Endodermal cell (in vitro differentiated cells): Measurements from ENCODE around the gene HDHD2. TPM values are rescaled to one million over a fixed set of nuclear protein-coding genes. Genes with fewer than 3 reads are reported as not detected.

Experiments
- DNase-seq: peaks from one replicate; pipeline ENCODE4 v3.0.0-alpha.2; 2017
- H3K27ac ChIP-seq: 2 replicates; pipeline ENCODE4 v1.5.1; 2013; ENCODE audit warnings: mild to moderate bottlenecking, low read depth, low read length, moderate library complexity
- H3K27me3 ChIP-seq: 2 replicates; pipeline ENCODE4 v1.6.1; 2013; ENCODE audit warnings: mild to moderate bottlenecking, low read length, moderate library complexity; ENCODE audit not compliant: insufficient read depth, control insufficient read depth, poor library complexity, severe bottlenecking
- H3K36me3 ChIP-seq: 2 replicates; pipeline ENCODE4 v1.7.0; 2013; ENCODE audit warnings: mild to moderate bottlenecking, low read length, moderate library complexity; ENCODE audit not compliant: control insufficient read depth, insufficient read depth
- H3K4me1 ChIP-seq: one replicate; pipeline ENCODE4 v1.7.0; 2013; ENCODE audit warnings: low read length; ENCODE audit not compliant: control insufficient read depth, insufficient read depth
- H3K4me3 ChIP-seq: 2 replicates; pipeline ENCODE4 v1.5.1; 2013; ENCODE audit warnings: mild to moderate bottlenecking, low read length, moderate library complexity
- H3K9ac ChIP-seq: 2 replicates; pipeline ENCODE4 v1.6.1; 2013; ENCODE audit warnings: mild to moderate bottlenecking, low read length, moderate library complexity; ENCODE audit not compliant: poor library complexity, severe bottlenecking; ENCODE audit errors: extremely low read depth
- H3K9me3 ChIP-seq: 2 replicates; pipeline ENCODE4 v1.6.1; 2013; ENCODE audit warnings: mild to moderate bottlenecking, low read length, moderate library complexity; ENCODE audit not compliant: control insufficient read depth
- H3K27ac Mint-ChIP-seq: 2 replicates; pipeline ENCODE4 v1.8.0; 2020; ENCODE audit warnings: mixed read lengths
- H3K27me3 Mint-ChIP-seq: 2 replicates; pipeline ENCODE4 v1.8.0; 2021; ENCODE audit warnings: mild to moderate bottlenecking, mixed read lengths; ENCODE audit not compliant: insufficient read depth
- H3K36me3 Mint-ChIP-seq: 2 replicates; pipeline ENCODE4 v1.8.0; 2020; ENCODE audit warnings: low read depth, mixed read lengths
- H3K4me1 Mint-ChIP-seq: 2 replicates; pipeline ENCODE4 v1.8.0; 2020; ENCODE audit warnings: mixed read lengths
- H3K4me3 Mint-ChIP-seq: 2 replicates; pipeline ENCODE4 v1.8.0; 2020; ENCODE audit warnings: mild to moderate bottlenecking, moderate library complexity, mixed read lengths
- H3K9me3 Mint-ChIP-seq: 2 replicates; pipeline ENCODE4 v1.8.0; 2020; ENCODE audit warnings: mild to moderate bottlenecking, mixed read lengths
- CTCF ChIP-seq: fragments of 200-600 bp; sonication (generic); conservative IDR thresholded peaks from 2 replicates; pipeline ENCODE4 v1.5.0; 2021; ENCODE audit warnings: antibody characterized with exemption, mild to moderate bottlenecking
- WGBS, 2 experiments: methylation state at CpG; one replicate each; pipeline versions ENCODE4 v1.1.5 to v1.1.7; 2013; ENCODE audit warnings: missing lambda C conversion rate in 2 of 2, mixed read lengths in 1 of 2; ENCODE audit not compliant: insufficient coverage in 1 of 2, insufficient read length in 1 of 2; 5-methylcytosine and 5-hydroxymethylcytosine counted together
- total RNA-seq, 2 donors: library from RNA; stranded (reverse); fragmentation: NEBNext Ultra II Directional in 1 of 2; extraction: Animal tissue kit (Norgen Biotek cat#: 25700) in 1 of 2; gene quantifications; 2 replicates in 1 of 2; 3 replicates in 1 of 2; pipeline ENCODE4 v1.2.1, GENCODE V29; 2021

Gene HDHD2
- total RNA-seq, 2 donors from 2014 or later, result 53.6 to 76.8 TPM

GRCh38 chr18:47120428-47120827 lies 29.9 kb downstream of the HDHD2 start:
- H3K4me1 ChIP-seq, result peaks cover 5% of the 10 kb centered on the region
- H3K4me3 Mint-ChIP-seq, result no peak overlapping the region
- H3K36me3 ChIP-seq, result peaks cover 35% of the 10 kb centered on the region
- no peak overlapping the region for H3K9ac ChIP-seq
- H3K27ac ChIP-seq, result no peak overlapping the region
- no peak overlapping the region for H3K27ac Mint-ChIP-seq
- no peaks in the 10 kb centered on the region for H3K9me3 ChIP-seq
- H3K4me3 ChIP-seq, result no peak overlapping the region
- no peak for TF ChIP-seq CTCF
- no peaks in the 10 kb centered on the region for H3K27me3 Mint-ChIP-seq
- H3K4me1 Mint-ChIP-seq, result peaks cover 18% of the 10 kb centered on the region
- H3K9me3 Mint-ChIP-seq, result no peaks in the 10 kb centered on the region
- 91 to 100% methylated on average over 1 to 4 of the region's 4 CpGs for WGBS, 2 experiments
- peaks cover 29% of the 10 kb centered on the region for H3K36me3 Mint-ChIP-seq
- DNase-seq, result no peak
- H3K27me3 ChIP-seq, result no peaks in the 10 kb centered on the region

- no peak overlapping the region for H3K27ac ChIP-seq
- no peak overlapping the region for H3K27ac Mint-ChIP-seq
- no peak overlapping the region for H3K9ac ChIP-seq
- no peaks in the 10 kb centered on the region for H3K9me3 Mint-ChIP-seq
- H3K4me1 Mint-ChIP-seq, result peaks cover 29% of the 10 kb centered on the region
- no peak overlapping the region for H3K4me3 Mint-ChIP-seq
- no peaks in the 10 kb centered on the region for H3K27me3 Mint-ChIP-seq
- WGBS, 2 experiments, result 86 to 95% methylated on average over 2 of the region's 2 CpGs
- peaks cover 5% of the 10 kb centered on the region for H3K4me1 ChIP-seq
- TF ChIP-seq CTCF, result no peak
- H3K4me3 ChIP-seq, result no peak overlapping the region
- peaks cover 27% of the 10 kb centered on the region for H3K36me3 Mint-ChIP-seq
- H3K36me3 ChIP-seq, result peaks cover 34% of the 10 kb centered on the region
- DNase-seq, result no peak
- no peaks in the 10 kb centered on the region for H3K27me3 ChIP-seq
- no peaks in the 10 kb centered on the region for H3K9me3 ChIP-seq
Observed at GRCh38 chr18:47118981-47119380, 31.3 kb downstream of the HDHD2 start.

GRCh38 chr18:47115205-47115604 lies 35.1 kb downstream of the HDHD2 start:
- H3K4me1 ChIP-seq, result peaks cover 18% of the 10 kb centered on the region
- Mint-ChIP-seq H3K4me3 (peak overlapping the region; percentile 11), H3K36me3 (peaks cover 39% of the 10 kb centered on the region), H3K27ac (peak overlapping the region; percentile 85), H3K27me3 (no peaks in the 10 kb centered on the region), H3K9me3 (no peaks in the 10 kb centered on the region), H3K4me1 (peaks cover 55% of the 10 kb centered on the region)
- no peaks in the 10 kb centered on the region for H3K9me3 ChIP-seq
- no peaks in the 10 kb centered on the region for H3K27me3 ChIP-seq
- no peak overlapping the region for H3K27ac ChIP-seq
- no peak for TF ChIP-seq CTCF
- H3K4me3 ChIP-seq, result no peak overlapping the region
- H3K9ac ChIP-seq, result no peak overlapping the region
- H3K36me3 ChIP-seq, result peaks cover 45% of the 10 kb centered on the region
- 67 to 78% methylated on average over 1 to 2 of the region's 2 CpGs for WGBS, 2 experiments
- DNase-seq, result no peak
